Fibroblast of lung (primary cell): ENCODE measurements around the gene SLC7A4. TPM values are rescaled to one million over a fixed set of nuclear protein-coding genes. Genes with fewer than 3 reads are reported as not detected.

Source experiments
- DNase-seq, 2 donors: peaks; one replicate each; pipeline versions ENCODE4 v3.0.0 to v3.0.0-alpha.2; 2010; ENCODE audit warnings: low read depth in 2 of 2
- H2AFZ ChIP-seq: 2 replicates; pipeline ENCODE4 v1.5.1; 2012; ENCODE audit warnings: low read length, control low read depth, inconsistent platforms
- H3K27ac ChIP-seq: 2 replicates; pipeline ENCODE4 v1.5.1; 2011; ENCODE audit warnings: low read length, control low read depth; ENCODE audit not compliant: insufficient read depth
- H3K27me3 ChIP-seq: 2 replicates; pipeline ENCODE4 v1.5.1; 2011; ENCODE audit warnings: mild to moderate bottlenecking, low read length; ENCODE audit not compliant: control insufficient read depth, insufficient read depth
- H3K36me3 ChIP-seq: 2 replicates; pipeline ENCODE4 v1.5.1; 2011; ENCODE audit warnings: low read length; ENCODE audit not compliant: control insufficient read depth, insufficient read depth
- H3K4me1 ChIP-seq: 2 replicates; pipeline ENCODE4 v1.5.1; 2011; ENCODE audit warnings: low read length; ENCODE audit not compliant: control insufficient read depth, insufficient read depth; ENCODE audit errors: extremely low read depth
- H3K4me2 ChIP-seq: 2 replicates; pipeline ENCODE4 v1.5.1; 2011; ENCODE audit warnings: low read length, control low read depth; ENCODE audit not compliant: insufficient read depth; ENCODE audit errors: extremely low read depth
- H3K4me3 ChIP-seq, 4 experiments: fragments of 200-600 bp in 1 of 4; sonication (generic) in 1 of 4; replicated peaks in 1 of 4; 2 replicates each; pipeline ENCODE4 v1.5.1; 2011 to 2016; ENCODE audit warnings: low read length in 4 of 4, low read depth in 3 of 4, mild to moderate bottlenecking in 3 of 4, control low read depth in 2 of 4, inconsistent platforms in 1 of 4, mixed read lengths in 1 of 4; ENCODE audit not compliant: insufficient read depth in 1 of 4; ENCODE audit errors: control extremely low read depth in 1 of 4
- H3K79me2 ChIP-seq: 2 replicates; pipeline ENCODE4 v1.5.1; 2012; ENCODE audit warnings: mild to moderate bottlenecking, low read length, inconsistent platforms; ENCODE audit not compliant: control insufficient read depth, insufficient read depth
- H3K9ac ChIP-seq: 2 replicates; pipeline ENCODE4 v1.5.1; 2011; ENCODE audit warnings: mild to moderate bottlenecking, low read length, control low read depth; ENCODE audit not compliant: insufficient read depth
- H3K9me3 ChIP-seq: 2 replicates; pipeline ENCODE4 v1.5.1; 2012; ENCODE audit warnings: low read depth, low read length; ENCODE audit not compliant: control insufficient read depth, insufficient read depth
- H4K20me1 ChIP-seq: 2 replicates; pipeline ENCODE4 v1.5.1; 2011; ENCODE audit warnings: low read length; ENCODE audit not compliant: control insufficient read depth, insufficient read depth; ENCODE audit errors: extremely low read depth
- CTCF ChIP-seq, 2 donors: IDR thresholded peaks in 1 of 2; conservative IDR thresholded peaks in 1 of 2; 1 replicate in 1 of 2; 2 replicates in 1 of 2; pipeline ENCODE4 v1.5.1; 2011 to 2012; ENCODE audit warnings: low read length in 2 of 2, control low read depth in 1 of 2, inconsistent platforms in 1 of 2, low read depth in 1 of 2, mild to moderate bottlenecking in 1 of 2
- EZH2 ChIP-seq: IDR thresholded peaks from 2 replicates; pipeline ENCODE4 v1.5.1; 2012; ENCODE audit warnings: low read length, control low read depth, mild to moderate bottlenecking; ENCODE audit errors: missing control alignments
- polyA plus RNA-seq, 2 donors: library from polyadenylated mRNA; depleted of rRNA in 1 of 2; stranded (reverse) in 1 of 2; unstranded in 1 of 2; fragments of >200 nt; gene quantifications; 2 replicates each; pipeline ENCODE4 v1.2.1, GENCODE V29; 2011 to 2012; ENCODE audit warnings: missing spikeins in 1 of 2
- total RNA-seq: library from RNA; depleted of rRNA; stranded (reverse); fragments of >200 nt; gene quantifications from 2 replicates; pipeline ENCODE4 v1.2.1, GENCODE V29; 2014

Gene SLC7A4
- total and polyA plus RNA-seq, 2 donors (not counting 1 experiment from before 2014, with no cell fraction given), result 0.83 to 0.92 TPM

- Histone ChIP-seq H3K9me3 (no peaks in the 10 kb centered on the region), H4K20me1 (no peaks in the 10 kb centered on the region), H3K4me1 (peaks cover 7% of the 10 kb centered on the region), H3K4me3 (no peak overlapping the region), H2AFZ (no peak overlapping the region), H3K79me2 (peaks cover 15% of the 10 kb centered on the region), H3K4me2 (no peak overlapping the region), H3K36me3 (peaks cover 14% of the 10 kb centered on the region), H3K27ac (no peak overlapping the region), H3K9ac (no peak overlapping the region), H3K27me3 (no peaks in the 10 kb centered on the region)
- no peak for TF ChIP-seq CTCF (conservative IDR thresholded peaks at IDR 0.05 in 1 of 2, IDR thresholded peaks at IDR 0.05 in 1 of 2; ENCODE audit: low read depth in 1 of 2, low read length in 2 of 2)
- TF ChIP-seq EZH2, result no peak
- no peak for DNase-seq
These were observed 46.0 kb downstream of the SLC7A4 start for GRCh38 chr22:20986365-20986764.

- Histone ChIP-seq H3K9ac (no peak overlapping the region), H3K4me1 (peaks cover 11% of the 10 kb centered on the region), H3K27ac (no peak overlapping the region), H4K20me1 (no peaks in the 10 kb centered on the region), H3K79me2 (peaks cover 15% of the 10 kb centered on the region), H3K27me3 (no peaks in the 10 kb centered on the region), H3K4me3 (no peak overlapping the region), H3K9me3 (no peaks in the 10 kb centered on the region), H3K4me2 (no peak overlapping the region), H3K36me3 (peaks cover 8% of the 10 kb centered on the region), H2AFZ (no peak overlapping the region)
- no peak for TF ChIP-seq EZH2
- TF ChIP-seq CTCF (conservative IDR thresholded peaks at IDR 0.05 in 1 of 2, IDR thresholded peaks at IDR 0.05 in 1 of 2; ENCODE audit: low read depth in 1 of 2, low read length in 2 of 2), result no peak
- DNase-seq, result no peak
These were observed 46.6 kb downstream of the SLC7A4 start for GRCh38 chr22:20985720-20986119.

DNA sequence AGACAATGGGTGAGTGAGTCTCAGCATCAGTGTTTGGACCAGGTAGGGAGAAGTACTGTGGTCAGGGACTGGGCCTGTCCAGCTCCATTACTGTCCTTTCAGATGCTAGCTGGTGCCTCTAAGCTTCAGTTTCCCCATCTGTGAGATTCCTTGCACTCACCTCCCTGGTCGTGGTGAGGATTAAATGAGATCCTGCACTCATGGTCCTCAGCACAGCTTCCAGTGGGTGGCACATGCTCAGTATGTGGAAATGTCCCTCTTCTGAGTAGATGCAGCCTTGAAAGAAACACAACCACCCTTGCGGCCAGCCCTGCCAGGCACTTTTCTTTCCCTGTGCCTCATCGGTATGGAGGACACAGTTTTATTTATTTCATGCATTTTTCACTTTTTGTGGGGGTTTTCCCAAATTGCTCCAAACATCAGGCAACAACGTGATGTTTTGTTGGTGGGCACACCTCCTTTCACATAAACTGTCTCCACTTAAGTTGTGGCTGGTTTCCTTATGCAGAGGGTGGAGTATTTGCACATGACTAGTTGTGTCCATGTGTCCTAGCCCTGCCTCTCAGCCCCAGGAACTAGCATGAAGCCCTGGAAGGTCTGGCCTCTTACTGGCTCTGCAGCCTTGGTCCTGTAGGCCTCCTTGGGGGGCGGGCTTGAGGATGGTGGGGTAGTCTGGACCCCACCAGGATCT lies 49.1 kb downstream of the SLC7A4 start:
- no peaks in the 10 kb centered on the region for H4K20me1 ChIP-seq
- H3K27ac ChIP-seq, result peak overlapping the region; percentile 87
- DNase-seq, result no peak
- H3K4me3 ChIP-seq, result peak overlapping the region; percentile 86 to 98 (median 94)
- H3K4me2 ChIP-seq, result peak overlapping the region; percentile 96
- H3K27me3 ChIP-seq, result no peaks in the 10 kb centered on the region
- H3K9ac ChIP-seq, result peak overlapping the region; percentile 91
- peaks cover 15% of the 10 kb centered on the region for H3K79me2 ChIP-seq
- H3K36me3 ChIP-seq, result peaks cover 7% of the 10 kb centered on the region
- no peak overlapping the region for H2AFZ ChIP-seq
- peaks cover 11% of the 10 kb centered on the region for H3K4me1 ChIP-seq
- no peak for TF ChIP-seq EZH2
- no peak for TF ChIP-seq CTCF (conservative IDR thresholded peaks at IDR 0.05 in 1 of 2, IDR thresholded peaks at IDR 0.05 in 1 of 2; ENCODE audit: low read depth in 1 of 2, low read length in 2 of 2)
- H3K9me3 ChIP-seq, result peaks cover 2% of the 10 kb centered on the region
